Breast epithelium (tissue), 3 donors: ENCODE measurements around the gene CAMSAP1.

Experiments
- POLR2A ChIP-seq: fragments of 450-650 bp; IDR thresholded peaks from one replicate; pipeline ENCODE4 v1.6.1; 2016; ENCODE audit warnings: antibody characterized with exemption, mild to moderate bottlenecking, moderate library complexity
- POLR2AphosphoS5 ChIP-seq, 3 donors: sonication (generic); formaldehyde crosslinking; IDR thresholded peaks; one replicate each; pipeline ENCODE4 v1.6.1; 2017; ENCODE audit warnings: antibody characterized with exemption in 3 of 3
- TF ChIP-seq, protein P1 (sequence below), 3 donors: fragments of 450-650 bp; IDR thresholded peaks; one replicate each; pipeline ENCODE4 v1.5.1; 2016 to 2017; ENCODE audit warnings: antibody characterized with exemption in 3 of 3, mild to moderate bottlenecking in 3 of 3, moderate library complexity in 3 of 3

DNA sequence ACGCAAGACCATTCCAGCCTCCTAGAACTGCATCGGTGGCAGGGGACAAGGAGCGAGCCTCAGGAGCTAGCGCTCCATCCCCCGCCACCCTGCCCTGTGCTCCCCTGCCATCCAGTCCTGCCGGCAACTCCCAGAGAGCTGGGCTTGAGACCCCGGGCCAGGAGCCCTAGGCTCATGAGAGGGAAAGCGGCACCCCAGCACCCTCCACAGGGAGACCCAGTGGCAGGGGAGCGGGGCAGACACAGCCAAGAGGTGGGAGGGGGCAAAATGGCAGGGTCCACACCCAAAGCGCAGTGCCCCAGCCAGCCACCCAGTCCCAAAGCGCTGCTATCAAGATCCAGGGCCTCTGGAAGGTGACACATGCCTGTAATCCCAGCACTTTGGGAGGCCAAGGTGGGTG is 41.1 kb upstream of the CAMSAP1 start:
- TF ChIP-seq, protein P1, sequence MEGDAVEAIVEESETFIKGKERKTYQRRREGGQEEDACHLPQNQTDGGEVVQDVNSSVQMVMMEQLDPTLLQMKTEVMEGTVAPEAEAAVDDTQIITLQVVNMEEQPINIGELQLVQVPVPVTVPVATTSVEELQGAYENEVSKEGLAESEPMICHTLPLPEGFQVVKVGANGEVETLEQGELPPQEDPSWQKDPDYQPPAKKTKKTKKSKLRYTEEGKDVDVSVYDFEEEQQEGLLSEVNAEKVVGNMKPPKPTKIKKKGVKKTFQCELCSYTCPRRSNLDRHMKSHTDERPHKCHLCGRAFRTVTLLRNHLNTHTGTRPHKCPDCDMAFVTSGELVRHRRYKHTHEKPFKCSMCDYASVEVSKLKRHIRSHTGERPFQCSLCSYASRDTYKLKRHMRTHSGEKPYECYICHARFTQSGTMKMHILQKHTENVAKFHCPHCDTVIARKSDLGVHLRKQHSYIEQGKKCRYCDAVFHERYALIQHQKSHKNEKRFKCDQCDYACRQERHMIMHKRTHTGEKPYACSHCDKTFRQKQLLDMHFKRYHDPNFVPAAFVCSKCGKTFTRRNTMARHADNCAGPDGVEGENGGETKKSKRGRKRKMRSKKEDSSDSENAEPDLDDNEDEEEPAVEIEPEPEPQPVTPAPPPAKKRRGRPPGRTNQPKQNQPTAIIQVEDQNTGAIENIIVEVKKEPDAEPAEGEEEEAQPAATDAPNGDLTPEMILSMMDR (IDR thresholded peaks at IDR 0.05) = no peak
- TF ChIP-seq POLR2A (no peak), POLR2AphosphoS5 (IDR thresholded peaks at IDR 0.05) (no peak)
